Right lobe of liver (tissue), 6 donors: ENCODE results near the gene HEATR3. TPM values are rescaled to one million over a fixed set of nuclear protein-coding genes. Genes with fewer than 3 reads are reported as not detected.

ENCODE experiments used
- ATAC-seq, 4 donors: fragments of 200-7000 bp; cut with Tn5 transposase; one replicate each; pipeline ENCODE4 v1.9.1; 2020; ENCODE audit warnings: mild to moderate bottlenecking in 4 of 4, moderate library complexity in 4 of 4
- DNase-seq, 3 donors: peaks; one replicate each; pipeline ENCODE4 v3.0.0-alpha.2; 2020
- H3K27ac ChIP-seq, 3 donors: fragments of 200-600 bp; one replicate each; pipeline ENCODE4 v1.8.0; 2022
- H3K27me3 ChIP-seq, 2 donors: fragments of 200-600 bp; one replicate each; pipeline ENCODE4 v1.8.0; 2022
- H3K36me3 ChIP-seq, 4 donors: fragments of 200-600 bp; sonication (generic) in 1 of 4; one replicate each; pipeline versions ENCODE4 v1.5.1 to v1.8.0; 2017 to 2022; ENCODE audit warnings: control low read depth in 1 of 4
- H3K4me1 ChIP-seq, 4 donors: fragments of 200-600 bp; sonication (generic) in 1 of 4; one replicate each; pipeline versions ENCODE4 v1.5.1 to v1.8.0; 2017 to 2022; ENCODE audit warnings: control low read depth in 1 of 4
- H3K4me3 ChIP-seq, 3 donors: fragments of 200-600 bp; one replicate each; pipeline ENCODE4 v1.8.0; 2022
- H3K9me3 ChIP-seq, 4 donors: fragments of 200-600 bp; sonication (generic) in 1 of 4; one replicate each; pipeline versions ENCODE4 v1.5.1 to v1.8.0; 2017 to 2022; ENCODE audit warnings: control low read depth in 1 of 4
- POLR2A ChIP-seq: fragments of 450-650 bp; IDR thresholded peaks from one replicate; pipeline ENCODE4 v1.6.1; 2017; ENCODE audit warnings: antibody characterized with exemption, mild to moderate bottlenecking
- WGBS: methylation state at CpG from one replicate; pipeline ENCODE4 v1.1.6; 2018; ENCODE audit warnings: low coverage, low lambda C conversion rate; ENCODE audit not compliant: insufficient coverage; ENCODE audit errors: missing lambda C conversion rate; 5-methylcytosine and 5-hydroxymethylcytosine counted together
- intact Hi-C, 2 donors: fragments of 100-400 bp; cut with DNase I; formaldehyde crosslinking; loops; one replicate each; pipeline versions ENCODE4 v1.11.2 to v1.14.1; 2022
- total RNA-seq, 6 experiments: library from RNA; depleted of rRNA in 2 of 6; stranded (reverse); fragments of >200 nt in 2 of 6; fragmentation: NEBNext Ultra II Directional in 3 of 6; extraction: Animal tissue kit (Norgen Biotek cat#: 25700) in 3 of 6; gene quantifications; one replicate each; pipeline versions ENCODE4 v1.1.0 to v1.2.4, GENCODE V29; 2016 to 2023
- TF ChIP-seq, protein P1 (sequence below), 4 donors: fragments of 200-600 bp in 3 of 4; fragments of 450-650 bp in 1 of 4; IDR thresholded peaks; one replicate each; pipeline versions ENCODE4 v1.5.1 to v1.8.0; 2016 to 2022; ENCODE audit warnings: antibody characterized with exemption in 4 of 4, mild to moderate bottlenecking in 2 of 4
- donor health status: DM: no; HTN: yes; CAD: no.
- donor health status: DM: no; HTN: no; CAD: no.
- donor health status: DM: no; HTN: no; CAD: no.
- donor health status: DM: no; HTN: yes; CAD: no.
- donor health status: DM: no; HTN: yes; CAD: no.

HEATR3 gene
- total RNA-seq, 6 experiments from 2014 or later, result 8.7 to 21.1 (median 12.2) TPM

DNA sequence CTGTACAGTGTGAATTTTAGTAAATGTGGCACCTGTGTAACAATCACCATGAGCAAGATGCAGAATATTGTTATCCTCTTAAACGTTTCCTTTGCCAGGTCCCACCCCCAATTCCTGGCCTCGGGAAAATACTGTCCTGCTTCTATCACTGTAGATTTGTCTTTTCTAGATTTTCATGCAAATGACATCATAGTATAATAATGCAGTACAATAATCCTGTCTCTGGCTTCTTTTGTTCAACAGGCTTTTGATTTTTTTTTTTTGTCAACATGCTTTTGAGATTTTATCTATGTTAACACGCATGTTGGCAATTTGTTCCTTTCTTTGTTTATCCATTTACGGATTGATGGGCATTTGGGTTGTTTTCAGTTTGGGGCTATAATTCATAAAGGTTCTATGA is 20.4 kb upstream of the HEATR3 start:
- intact Hi-C loops, result no loop called here
- H3K4me1 ChIP-seq, result no peaks in the 10 kb centered on the region
- ATAC-seq (no peak), DNase-seq (no peak)
- no peaks in the 10 kb centered on the region for H3K9me3 ChIP-seq
- H3K4me3 ChIP-seq, result no peak overlapping the region
- no peaks in the 10 kb centered on the region for H3K36me3 ChIP-seq
- H3K27me3 ChIP-seq, result no peaks in the 10 kb centered on the region
- WGBS, result 65% methylated on average over 4 of the region's 4 CpGs
- no peak for TF ChIP-seq POLR2A
- TF ChIP-seq, protein P1, sequence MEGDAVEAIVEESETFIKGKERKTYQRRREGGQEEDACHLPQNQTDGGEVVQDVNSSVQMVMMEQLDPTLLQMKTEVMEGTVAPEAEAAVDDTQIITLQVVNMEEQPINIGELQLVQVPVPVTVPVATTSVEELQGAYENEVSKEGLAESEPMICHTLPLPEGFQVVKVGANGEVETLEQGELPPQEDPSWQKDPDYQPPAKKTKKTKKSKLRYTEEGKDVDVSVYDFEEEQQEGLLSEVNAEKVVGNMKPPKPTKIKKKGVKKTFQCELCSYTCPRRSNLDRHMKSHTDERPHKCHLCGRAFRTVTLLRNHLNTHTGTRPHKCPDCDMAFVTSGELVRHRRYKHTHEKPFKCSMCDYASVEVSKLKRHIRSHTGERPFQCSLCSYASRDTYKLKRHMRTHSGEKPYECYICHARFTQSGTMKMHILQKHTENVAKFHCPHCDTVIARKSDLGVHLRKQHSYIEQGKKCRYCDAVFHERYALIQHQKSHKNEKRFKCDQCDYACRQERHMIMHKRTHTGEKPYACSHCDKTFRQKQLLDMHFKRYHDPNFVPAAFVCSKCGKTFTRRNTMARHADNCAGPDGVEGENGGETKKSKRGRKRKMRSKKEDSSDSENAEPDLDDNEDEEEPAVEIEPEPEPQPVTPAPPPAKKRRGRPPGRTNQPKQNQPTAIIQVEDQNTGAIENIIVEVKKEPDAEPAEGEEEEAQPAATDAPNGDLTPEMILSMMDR (IDR thresholded peaks at IDR 0.05), result no peak
- H3K27ac ChIP-seq, result no peak overlapping the region

- no peak for DNase-seq
- no peaks in the 10 kb centered on the region for H3K27me3 ChIP-seq
- WGBS, result 80% methylated on average over 5 of the region's 6 CpGs
- no peaks in the 10 kb centered on the region for H3K36me3 ChIP-seq
- no peak for ATAC-seq
- H3K27ac ChIP-seq, result no peak overlapping the region
- intact Hi-C loops, result no loop called here
- TF ChIP-seq POLR2A, result no peak
- TF ChIP-seq, protein P1 (IDR thresholded peaks at IDR 0.05), result no peak
- H3K9me3 ChIP-seq, result no peaks in the 10 kb centered on the region
- no peak overlapping the region for H3K4me3 ChIP-seq
- no peaks in the 10 kb centered on the region for H3K4me1 ChIP-seq
Measured at GRCh38 chr16:50046853-50047252, 18.9 kb upstream of the HEATR3 start.

- H3K4me1 ChIP-seq, result no peaks in the 10 kb centered on the region
- H3K36me3 ChIP-seq, result no peaks in the 10 kb centered on the region
- no peak for DNase-seq
- intact Hi-C loops, result no loop called here
- TF ChIP-seq, protein P1 (IDR thresholded peaks at IDR 0.05), result no peak
- TF ChIP-seq POLR2A, result no peak
- 46% methylated on average over 2 of the region's 2 CpGs for WGBS
- no peak for ATAC-seq
- H3K27me3 ChIP-seq, result no peaks in the 10 kb centered on the region
- no peaks in the 10 kb centered on the region for H3K9me3 ChIP-seq
- H3K27ac ChIP-seq, result no peak overlapping the region
- H3K4me3 ChIP-seq, result no peak overlapping the region
Measured at GRCh38 chr16:50047864-50048263, 17.9 kb upstream of the HEATR3 start.

DNA sequence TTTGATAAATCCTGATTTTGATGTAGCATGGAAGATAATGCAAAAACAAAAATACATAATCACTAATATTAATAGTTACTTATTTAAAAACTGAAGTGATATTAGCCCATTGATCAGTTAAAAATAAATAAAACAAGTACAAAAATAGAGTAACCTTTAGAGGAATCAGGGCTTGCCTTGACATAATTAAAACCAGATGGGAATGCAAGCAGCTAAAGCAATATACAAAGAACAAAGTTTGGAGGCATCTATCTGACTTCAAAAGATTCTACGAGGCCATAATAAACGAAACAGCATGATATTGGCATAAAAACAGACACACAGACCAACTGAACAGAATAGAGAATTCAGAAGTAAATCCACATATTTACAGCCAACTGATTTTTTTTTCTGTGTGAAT is 15.0 kb upstream of the HEATR3 start:
- no peak overlapping the region for H3K4me3 ChIP-seq
- ATAC-seq (no peak), DNase-seq (no peak)
- WGBS, result 64% methylated on average over 2 of the region's 2 CpGs
- TF ChIP-seq, protein P1 (IDR thresholded peaks at IDR 0.05), result no peak
- no peak for TF ChIP-seq POLR2A
- H3K27me3 ChIP-seq, result no peaks in the 10 kb centered on the region
- no peak overlapping the region for H3K27ac ChIP-seq
- H3K36me3 ChIP-seq, result no peaks in the 10 kb centered on the region
- H3K9me3 ChIP-seq, result peaks cover 0 to under 1% (median 0%) of the 10 kb centered on the region in 4 donors
- intact Hi-C loops, result no loop called here
- H3K4me1 ChIP-seq, result no peaks in the 10 kb centered on the region

DNA sequence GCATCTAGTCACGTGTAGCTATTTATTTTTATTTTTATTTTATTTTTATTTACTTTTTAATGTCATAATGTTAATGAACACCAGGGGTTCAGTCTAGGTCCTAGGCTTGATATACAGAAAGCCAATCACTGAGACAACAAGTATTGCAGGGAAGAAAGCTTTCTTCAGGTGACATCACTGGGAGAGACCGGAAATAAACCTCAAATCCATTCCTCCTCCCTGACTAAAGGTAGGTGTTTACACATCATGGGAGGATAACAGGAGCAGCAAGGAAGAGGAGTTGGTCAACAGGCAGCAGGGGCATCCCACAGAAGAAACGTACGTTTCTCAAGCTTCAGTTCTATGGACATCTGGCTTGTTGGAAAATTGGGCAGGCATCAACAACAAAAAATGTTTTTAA is 9.5 kb upstream of the HEATR3 start:
- DNase-seq (no peak), ATAC-seq (no peak)
- Histone ChIP-seq H3K27ac (no peak overlapping the region), H3K4me1 (no peaks in the 10 kb centered on the region), H3K9me3 (peaks cover 0 to 3% (median 0%) of the 10 kb centered on the region in 4 donors), H3K36me3 (no peaks in the 10 kb centered on the region), H3K27me3 (no peaks in the 10 kb centered on the region), H3K4me3 (no peak overlapping the region)
- intact Hi-C loops, result no loop called here
- TF ChIP-seq, protein P1 (IDR thresholded peaks at IDR 0.05), result no peak
- no peak for TF ChIP-seq POLR2A
- WGBS, result 93% methylated on average over 4 of the region's 4 CpGs
